ENCODE measurements around the gene DAB1.

GRCh38 chr1:57447551-57447950, 23.7 kb upstream of the DAB1 start:
- TF ChIP-seq, protein P1, sequence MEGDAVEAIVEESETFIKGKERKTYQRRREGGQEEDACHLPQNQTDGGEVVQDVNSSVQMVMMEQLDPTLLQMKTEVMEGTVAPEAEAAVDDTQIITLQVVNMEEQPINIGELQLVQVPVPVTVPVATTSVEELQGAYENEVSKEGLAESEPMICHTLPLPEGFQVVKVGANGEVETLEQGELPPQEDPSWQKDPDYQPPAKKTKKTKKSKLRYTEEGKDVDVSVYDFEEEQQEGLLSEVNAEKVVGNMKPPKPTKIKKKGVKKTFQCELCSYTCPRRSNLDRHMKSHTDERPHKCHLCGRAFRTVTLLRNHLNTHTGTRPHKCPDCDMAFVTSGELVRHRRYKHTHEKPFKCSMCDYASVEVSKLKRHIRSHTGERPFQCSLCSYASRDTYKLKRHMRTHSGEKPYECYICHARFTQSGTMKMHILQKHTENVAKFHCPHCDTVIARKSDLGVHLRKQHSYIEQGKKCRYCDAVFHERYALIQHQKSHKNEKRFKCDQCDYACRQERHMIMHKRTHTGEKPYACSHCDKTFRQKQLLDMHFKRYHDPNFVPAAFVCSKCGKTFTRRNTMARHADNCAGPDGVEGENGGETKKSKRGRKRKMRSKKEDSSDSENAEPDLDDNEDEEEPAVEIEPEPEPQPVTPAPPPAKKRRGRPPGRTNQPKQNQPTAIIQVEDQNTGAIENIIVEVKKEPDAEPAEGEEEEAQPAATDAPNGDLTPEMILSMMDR (IDR thresholded peaks at IDR 0.05), result no peak
- TF ChIP-seq POLR2A (IDR thresholded peaks at IDR 0.05), result no peak
